Stimulated activated CD4-positive, alpha-beta T cell treated with anti-CD3 and anti-CD28 coated beads, Interleukin-2, amount 100 ng/mL, for 4 hours (primary cell): ENCODE data around the gene HOXA1.

ENCODE experiments used
- DNase-seq: peaks from one replicate; pipeline ENCODE4 v3.0.0-alpha.2; 2020; ENCODE audit warnings: low read depth

The HOXA1 gene

DNA sequence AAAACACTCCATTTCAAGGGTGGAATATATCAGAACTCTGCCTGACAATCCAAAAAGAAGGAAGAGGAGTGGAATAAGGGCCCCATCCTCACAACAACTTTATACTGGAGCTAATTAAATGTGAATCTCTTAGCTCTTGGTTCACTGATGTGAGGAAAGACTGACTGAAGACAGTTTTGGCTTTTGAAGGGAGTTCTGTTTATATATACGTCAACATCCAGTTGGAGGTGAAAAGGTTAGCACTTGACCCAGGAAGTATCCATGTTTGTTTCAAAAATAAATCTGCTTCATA is 3.0 kb downstream of the HOXA1 start:
- no peak for DNase-seq

- DNase-seq: no peak
These were observed 3.6 kb downstream of the HOXA1 start for GRCh38 chr7:27091941-27092818.

- DNase-seq: no peak
These were observed 4.7 kb downstream of the HOXA1 start for GRCh38 chr7:27091105-27091504.

DNA sequence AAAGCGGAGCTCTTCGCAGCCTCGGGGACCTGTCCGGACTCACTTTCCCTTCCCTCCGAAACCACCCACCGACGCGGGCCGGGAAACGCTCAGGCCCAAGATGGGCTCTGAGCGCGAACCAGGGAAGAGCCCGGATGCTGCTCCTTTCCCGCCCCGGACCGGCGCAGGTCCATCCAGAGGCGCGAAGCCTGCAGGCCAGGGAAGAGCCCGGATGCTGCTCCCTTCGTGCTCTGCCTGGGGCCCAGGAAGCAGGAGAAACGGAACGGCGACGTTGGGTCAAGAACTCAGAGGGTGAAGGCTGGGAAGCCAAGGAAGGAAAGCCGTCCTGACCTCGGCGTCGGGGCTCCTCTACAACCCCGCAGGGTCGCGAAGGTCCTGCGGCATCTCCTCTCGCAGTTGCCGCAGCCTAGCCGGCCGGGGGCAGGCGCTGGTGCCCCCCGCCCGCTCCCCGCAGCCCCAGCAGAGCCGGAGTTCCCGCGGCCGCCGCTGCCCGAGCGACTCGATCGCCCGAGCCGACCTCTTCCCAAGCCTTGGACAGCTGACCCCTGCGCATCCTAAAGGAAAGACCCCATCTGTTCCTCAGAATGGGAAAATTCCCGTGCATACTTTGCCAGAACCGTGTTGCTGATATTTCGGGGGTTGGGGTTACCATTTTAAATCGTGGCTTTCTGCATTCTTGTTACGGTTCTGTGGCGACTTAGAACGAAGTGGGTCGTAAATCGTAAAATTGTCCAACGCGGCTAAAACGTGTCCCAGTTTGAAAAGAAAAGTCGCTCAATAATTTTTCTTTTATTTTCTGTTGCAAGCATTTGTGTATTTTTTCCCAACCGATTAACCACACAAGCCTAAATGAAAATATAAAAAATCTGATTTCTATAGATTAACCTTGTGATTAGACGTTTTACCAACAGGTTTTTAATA is 7.5 kb downstream of the HOXA1 start:
- DNase-seq: no peak

DNA sequence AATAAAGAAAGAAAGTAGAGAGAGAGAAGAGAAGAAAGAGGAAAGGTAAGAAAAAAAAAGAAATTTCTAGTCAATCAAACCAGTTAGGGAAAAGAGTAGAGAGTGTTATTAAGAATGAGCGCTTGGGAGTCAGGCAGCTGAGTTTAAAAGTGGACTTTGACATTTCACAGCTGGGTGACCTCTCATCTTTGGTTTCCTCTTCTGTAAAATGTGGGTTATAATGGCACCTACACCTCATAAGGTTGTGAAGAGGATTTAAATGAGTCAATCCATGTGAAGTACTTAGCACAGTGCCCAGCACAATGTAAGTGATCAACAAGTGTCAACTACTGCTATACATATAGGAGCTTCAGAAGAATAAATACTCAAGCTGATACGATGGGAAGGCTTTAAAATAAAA is 12.2 kb downstream of the HOXA1 start:
- no peak for DNase-seq

- DNase-seq: no peak
These were observed 13.6 kb downstream of the HOXA1 start for GRCh38 chr7:27082171-27082570.

- DNase-seq: no peak
These were observed 14.9 kb downstream of the HOXA1 start for GRCh38 chr7:27080844-27081436.

GRCh38 chr7:27079234-27079975 is 16.4 kb downstream of the HOXA1 start:
- no peak for DNase-seq

GRCh38 chr7:27078616-27079233 is 17.1 kb downstream of the HOXA1 start:
- DNase-seq: no peak

DNA sequence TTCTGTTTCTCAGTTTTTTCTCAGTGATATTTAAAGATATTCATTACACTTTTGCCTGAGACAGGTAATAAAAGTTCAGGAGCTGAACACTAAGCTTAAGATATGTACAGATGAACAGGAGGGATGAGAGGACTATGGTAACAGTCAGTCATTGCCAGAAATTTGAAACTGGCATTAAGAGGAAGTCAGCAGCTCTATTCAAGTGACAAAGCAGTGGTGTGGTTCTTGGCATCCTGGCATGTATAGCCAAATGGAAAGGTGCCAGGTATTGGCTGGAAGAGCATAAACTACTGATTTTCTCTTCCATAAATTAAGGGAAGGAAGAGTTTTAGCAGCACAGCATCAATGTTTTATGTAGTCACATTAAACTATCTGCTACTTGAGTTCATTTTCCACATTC is 22.7 kb downstream of the HOXA1 start:
- DNase-seq: no peak

GRCh38 chr7:27071622-27072390 is 24.0 kb downstream of the HOXA1 start:
- no peak for DNase-seq

- DNase-seq: no peak
These were observed 27.5 kb downstream of the HOXA1 start for GRCh38 chr7:27068259-27068658.

GRCh38 chr7:27066148-27066547 is 29.7 kb downstream of the HOXA1 start:
- no peak for DNase-seq

DNA sequence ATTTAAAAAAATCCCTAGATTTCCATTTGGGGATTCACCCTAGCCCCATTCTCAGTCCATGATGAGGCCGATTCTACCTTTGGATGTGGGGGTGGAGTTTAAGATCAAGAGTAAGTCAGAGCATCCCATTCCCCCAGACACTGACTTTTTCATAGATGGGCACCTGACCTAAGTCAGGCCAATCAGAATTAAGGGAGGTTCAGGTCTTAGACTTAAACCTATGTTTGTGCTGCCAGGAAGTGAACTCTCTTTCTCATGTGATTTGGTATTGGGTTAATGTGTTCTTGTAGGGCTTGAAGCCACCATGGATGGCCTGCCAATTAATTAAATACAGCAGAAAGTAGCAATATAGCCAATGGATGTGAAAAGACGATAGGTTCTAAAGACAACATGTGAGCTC is 30.1 kb downstream of the HOXA1 start:
- no peak for DNase-seq

GRCh38 chr7:27064661-27065060 is 31.1 kb downstream of the HOXA1 start:
- DNase-seq: no peak

- no peak for DNase-seq
These were observed 31.6 kb downstream of the HOXA1 start for GRCh38 chr7:27064159-27064558.

- no peak for DNase-seq
These were observed 32.9 kb downstream of the HOXA1 start for GRCh38 chr7:27062946-27063345.

- no peak for DNase-seq
These were observed 42.6 kb downstream of the HOXA1 start for GRCh38 chr7:27053153-27053552.

GRCh38 chr7:27051451-27051850 is 44.3 kb downstream of the HOXA1 start:
- DNase-seq: no peak

DNA sequence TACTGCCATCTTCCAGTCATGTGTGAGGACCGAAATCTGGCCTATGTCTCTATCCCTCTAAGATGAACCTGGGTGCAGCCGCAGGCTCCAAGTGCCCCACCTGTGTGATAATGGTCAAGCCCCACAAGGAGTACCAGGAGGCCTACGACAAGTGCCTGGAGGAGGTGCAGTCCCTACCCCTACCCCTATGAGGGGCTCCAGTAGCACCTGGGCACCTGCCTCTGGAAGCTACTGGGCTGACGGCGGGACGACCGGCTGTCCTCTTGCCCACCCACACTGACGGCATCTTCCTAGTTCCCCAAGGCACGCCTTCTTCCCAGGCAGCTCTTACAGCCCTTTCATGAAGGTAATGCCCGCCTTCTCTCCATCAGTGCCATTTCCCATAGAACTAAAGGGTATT is 47.4 kb downstream of the HOXA1 start:
- DNase-seq: no peak
